ENCODE measurements around the gene FAM111A.

The FAM111A gene

DNA sequence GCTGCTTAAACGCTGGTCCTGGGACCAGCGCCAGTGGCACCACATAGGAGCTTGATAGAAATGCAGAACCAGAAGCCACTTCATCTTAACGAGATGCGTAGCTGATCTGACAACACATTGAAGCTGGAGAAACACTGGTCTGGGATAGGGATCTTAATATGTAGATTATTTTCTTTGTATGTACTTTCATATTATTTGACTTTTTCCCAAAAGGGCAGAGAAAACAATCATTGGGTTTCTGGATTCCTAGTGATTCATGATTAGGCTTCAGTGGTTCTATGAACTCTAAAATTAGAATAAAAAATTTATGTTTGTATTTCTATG lies 57.7 kb downstream of the FAM111A start:
- DNase-seq (ENCODE audit: low spot score), result no peak

- DNase-seq (ENCODE audit: low spot score), result no peak
Observed at GRCh38 chr11:59201353-59201752, 58.7 kb downstream of the FAM111A start.

Measured in ecto neural progenitor cell (in vitro differentiated cells).